ENCODE results near the gene KDM1B. TPM values are rescaled to one million over a fixed set of nuclear protein-coding genes. Genes with fewer than 3 reads are reported as not detected.
"Not testable (repeated sequence)": the region's sequence is repeated elsewhere in the genome, so short reads cannot be mapped to it uniquely, and the experiment has no call there.

KDM1B gene
- total RNA-seq, 2 experiments from 2014 or later, result 14.4 to 15.2 TPM

- Mint-ChIP-seq H3K27me3 (ENCODE audit: low read depth) (no peaks in the 10 kb centered on the region), H3K27ac (peak within 1 kb of the TSS; percentile 88), H3K4me1 (ENCODE audit: low read depth) (peaks cover 22% of the 10 kb centered on the region), H3K36me3 (ENCODE audit: low read depth) (peaks cover 2% of the 10 kb centered on the region), H3K4me3 (peak within 1 kb of the TSS; percentile 97), H3K9me3 (no peaks in the 10 kb centered on the region)
- CTCF ChIA-PET, result no interaction called here
- intact Hi-C loops (cut with micrococcal nuclease), result loop anchor here (1.0 to 10.0 kb wide), 11 partner anchors 32 to 1670 kb away; partner anchors contain the start of genes ATXN1, FAM8A1, NHLRC1 and NUP153
- DNase-seq, result peak; percentile 14
Observed at GRCh38 chr6:18154507-18155149, 594 bp upstream of the KDM1B start, which contains the start of gene TPMT. TSS of gene TPMT (minus strand) at chr6:18155077. CDS start at chr6:18149127, 5,950 bp downstream.

- intact Hi-C loops (cut with micrococcal nuclease), result loop anchor here (1.0 to 10.0 kb wide), 10 partner anchors 34 to 1671 kb away; partner anchors contain the start of genes ATXN1, FAM8A1, NHLRC1 and NUP153
- H3K9me3 Mint-ChIP-seq, result no peaks in the 10 kb centered on the region
- peak overlapping the region; percentile 97 for H3K4me3 Mint-ChIP-seq
- peaks cover 23% of the 10 kb centered on the region for H3K4me1 Mint-ChIP-seq (ENCODE audit: low read depth)
- CTCF ChIA-PET, result interaction anchor here (0.6 to 0.7 kb wide), 3 partner anchors 11 to 168 kb away, joined by 3 to 4 read pairs (median 3); no protein-coding TSS in a partner anchor
- peak overlapping the region; percentile 36 for H3K27ac Mint-ChIP-seq
- DNase-seq, result peak; percentile 66
- H3K36me3 Mint-ChIP-seq (ENCODE audit: low read depth), result peaks cover 9% of the 10 kb centered on the region
- H3K27me3 Mint-ChIP-seq (ENCODE audit: low read depth), result no peaks in the 10 kb centered on the region
Observed at GRCh38 chr6:18155864-18156421, 721 bp downstream of the KDM1B start.

- intact Hi-C loops (cut with micrococcal nuclease), result no loop called here
- Mint-ChIP-seq H3K27ac (no peak overlapping the region), H3K27me3 (ENCODE audit: low read depth) (no peaks in the 10 kb centered on the region), H3K4me1 (ENCODE audit: low read depth) (peaks cover 11% of the 10 kb centered on the region), H3K36me3 (ENCODE audit: low read depth) (peaks cover 36% of the 10 kb centered on the region), H3K4me3 (no peak overlapping the region), H3K9me3 (no peaks in the 10 kb centered on the region)
- no peak for DNase-seq
- CTCF ChIA-PET, result no interaction called here
Observed at GRCh38 chr6:18160911-18161310, 5.7 kb downstream of the KDM1B start.

GRCh38 chr6:18161431-18161830 is 6.2 kb downstream of the KDM1B start:
- peaks cover 35% of the 10 kb centered on the region for H3K36me3 Mint-ChIP-seq (ENCODE audit: low read depth)
- no peak for DNase-seq
- CTCF ChIA-PET, result no interaction called here
- H3K4me1 Mint-ChIP-seq (ENCODE audit: low read depth), result peaks cover 6% of the 10 kb centered on the region
- intact Hi-C loops (cut with micrococcal nuclease), result no loop called here
- H3K4me3 Mint-ChIP-seq, result no peak overlapping the region
- no peaks in the 10 kb centered on the region for H3K27me3 Mint-ChIP-seq (ENCODE audit: low read depth)
- no peak overlapping the region for H3K27ac Mint-ChIP-seq
- no peaks in the 10 kb centered on the region for H3K9me3 Mint-ChIP-seq

GRCh38 chr6:18162401-18162800 is 7.2 kb downstream of the KDM1B start:
- H3K9me3 Mint-ChIP-seq, result no peaks in the 10 kb centered on the region
- no peak overlapping the region for H3K27ac Mint-ChIP-seq
- H3K4me1 Mint-ChIP-seq (ENCODE audit: low read depth), result peaks cover 5% of the 10 kb centered on the region
- DNase-seq, result no peak
- intact Hi-C loops (cut with micrococcal nuclease), result no loop called here
- CTCF ChIA-PET, result interaction anchor here (0.6 kb wide), 1 partner anchor 16 kb away, joined by 3 read pairs; no protein-coding TSS in a partner anchor
- H3K4me3 Mint-ChIP-seq, result no peak overlapping the region
- no peaks in the 10 kb centered on the region for H3K27me3 Mint-ChIP-seq (ENCODE audit: low read depth)
- H3K36me3 Mint-ChIP-seq (ENCODE audit: low read depth), result peaks cover 35% of the 10 kb centered on the region

- peaks cover 44% of the 10 kb centered on the region for H3K36me3 Mint-ChIP-seq (ENCODE audit: low read depth)
- H3K4me3 Mint-ChIP-seq, result no peak overlapping the region
- H3K4me1 Mint-ChIP-seq (ENCODE audit: low read depth), result peaks cover 5% of the 10 kb centered on the region
- DNase-seq, result no peak
- no peak overlapping the region for H3K27ac Mint-ChIP-seq
- no peaks in the 10 kb centered on the region for H3K27me3 Mint-ChIP-seq (ENCODE audit: low read depth)
- CTCF ChIA-PET, result interaction anchor here (0.7 kb wide), 1 partner anchor 350 kb away, joined by 3 read pairs; no protein-coding TSS in a partner anchor
- intact Hi-C loops (cut with micrococcal nuclease), result no loop called here
- H3K9me3 Mint-ChIP-seq, result peaks cover 6% of the 10 kb centered on the region
Observed at GRCh38 chr6:18165751-18166150, 10.5 kb downstream of the KDM1B start.

- DNase-seq, result no peak
- H3K27ac Mint-ChIP-seq, result no peak overlapping the region
- no peaks in the 10 kb centered on the region for H3K4me1 Mint-ChIP-seq (ENCODE audit: low read depth)
- intact Hi-C loops (cut with micrococcal nuclease), result no loop called here
- no peaks in the 10 kb centered on the region for H3K27me3 Mint-ChIP-seq (ENCODE audit: low read depth)
- H3K4me3 Mint-ChIP-seq, result no peak overlapping the region
- peaks cover 6% of the 10 kb centered on the region for H3K9me3 Mint-ChIP-seq
- CTCF ChIA-PET, result interaction anchor here (0.7 to 1.1 kb wide), 2 partner anchors 10 to 351 kb away, joined by 3 read pairs; no protein-coding TSS in a partner anchor
- peaks cover 39% of the 10 kb centered on the region for H3K36me3 Mint-ChIP-seq (ENCODE audit: low read depth)
Observed at GRCh38 chr6:18166312-18167036, 11.3 kb downstream of the KDM1B start.

GRCh38 chr6:18168264-18168663 is 13.0 kb downstream of the KDM1B start:
- intact Hi-C loops (cut with micrococcal nuclease), result no loop called here
- Mint-ChIP-seq H3K9me3 (peaks cover 6% of the 10 kb centered on the region), H3K27ac (no peak overlapping the region), H3K4me1 (ENCODE audit: low read depth) (no peaks in the 10 kb centered on the region), H3K4me3 (no peak overlapping the region), H3K27me3 (ENCODE audit: low read depth) (no peaks in the 10 kb centered on the region), H3K36me3 (ENCODE audit: low read depth) (peaks cover 28% of the 10 kb centered on the region)
- no peak for DNase-seq
- CTCF ChIA-PET, result no interaction called here

- H3K27ac Mint-ChIP-seq, result no peak overlapping the region
- no peak overlapping the region for H3K4me3 Mint-ChIP-seq
- no peaks in the 10 kb centered on the region for H3K27me3 Mint-ChIP-seq (ENCODE audit: low read depth)
- H3K9me3 Mint-ChIP-seq, result peaks cover 7% of the 10 kb centered on the region
- H3K4me1 Mint-ChIP-seq (ENCODE audit: low read depth), result no peaks in the 10 kb centered on the region
- H3K36me3 Mint-ChIP-seq (ENCODE audit: low read depth), result peaks cover 51% of the 10 kb centered on the region
- intact Hi-C loops (cut with micrococcal nuclease), result no loop called here
- no peak for DNase-seq
- CTCF ChIA-PET, result no interaction called here
Observed at GRCh38 chr6:18171871-18172270, 16.6 kb downstream of the KDM1B start.

GRCh38 chr6:18176198-18176597 is 21.0 kb downstream of the KDM1B start:
- not testable (repeated sequence) for H3K27me3 Mint-ChIP-seq (ENCODE audit: low read depth)

GRCh38 chr6:18177286-18177965 is 22.2 kb downstream of the KDM1B start:
- no peak overlapping the region for H3K4me3 Mint-ChIP-seq
- CTCF ChIA-PET, result no interaction called here
- H3K36me3 Mint-ChIP-seq (ENCODE audit: low read depth), result peaks cover 60% of the 10 kb centered on the region
- intact Hi-C loops (cut with micrococcal nuclease), result no loop called here
- no peaks in the 10 kb centered on the region for H3K4me1 Mint-ChIP-seq (ENCODE audit: low read depth)
- H3K9me3 Mint-ChIP-seq, result peaks cover 2% of the 10 kb centered on the region
- H3K27ac Mint-ChIP-seq, result no peak overlapping the region
- DNase-seq, result no peak
- no peaks in the 10 kb centered on the region for H3K27me3 Mint-ChIP-seq (ENCODE audit: low read depth)

More at GRCh38 chr6:18176198-18176597, 21.0 kb downstream of the KDM1B start:
- H3K4me1 Mint-ChIP-seq (ENCODE audit: low read depth); DNase-seq; H3K4me3 Mint-ChIP-seq; H3K27ac Mint-ChIP-seq; intact Hi-C loops (cut with micrococcal nuclease); H3K9me3 Mint-ChIP-seq; CTCF ChIA-PET: not testable (repeated sequence)
- H3K36me3 Mint-ChIP-seq (ENCODE audit: low read depth), result peaks cover 56% of the 10 kb centered on the region

Data from activated naive CD4-positive, alpha-beta T cell treated with anti-CD3 and anti-CD28 coated beads for 36 hours (primary cell).